Stimulated activated CD4-positive, alpha-beta T cell treated with anti-CD3 and anti-CD28 coated beads, Interleukin-15, amount 100 ng/mL, for 24 hours (primary cell): ENCODE measurements around the gene ATXN10.
"Not testable (repeated sequence)": the region's sequence is repeated elsewhere in the genome, so short reads cannot be mapped to it uniquely, and the experiment has no call there.

Experiments used
- DNase-seq: peaks from one replicate; pipeline ENCODE4 v3.0.0-alpha.2; 2020

ATXN10 gene

DNA sequence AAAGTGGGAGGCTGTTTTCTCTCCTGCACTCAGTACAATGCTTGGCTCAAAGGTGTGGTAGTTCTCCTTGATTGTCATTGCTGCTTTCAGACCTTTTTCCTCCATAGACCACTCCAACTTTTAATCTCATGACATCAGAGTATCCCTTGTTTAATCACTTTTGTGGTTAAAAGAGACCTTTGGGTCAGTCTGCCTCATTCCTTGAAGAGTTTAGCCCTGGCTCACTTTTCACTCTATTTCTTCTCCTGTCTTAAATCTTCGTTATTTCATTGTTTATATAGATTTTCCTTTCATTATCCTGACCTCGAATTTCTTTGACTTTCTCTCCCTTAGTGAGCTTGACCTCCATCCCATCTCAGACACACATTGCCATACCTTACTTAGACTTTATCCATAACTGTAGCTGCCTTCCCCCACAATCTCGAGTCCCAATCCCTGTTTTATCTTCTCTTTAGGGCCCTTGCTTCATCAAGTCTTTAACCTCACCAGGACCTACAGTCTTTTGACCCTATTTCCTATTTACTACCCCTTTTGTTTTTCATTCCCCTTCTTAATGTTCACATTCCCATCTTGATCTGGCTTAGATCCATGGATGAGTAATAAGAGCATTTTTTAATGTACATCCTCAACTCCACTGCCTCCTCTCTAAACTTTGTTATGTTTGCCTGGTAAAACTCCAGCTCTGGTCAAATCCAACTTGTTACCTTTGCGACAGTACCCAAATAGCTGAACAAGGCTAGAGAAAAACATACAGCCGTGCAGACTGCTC lies 9.5 kb downstream of the ATXN10 start:
- DNase-seq: no peak

DNA sequence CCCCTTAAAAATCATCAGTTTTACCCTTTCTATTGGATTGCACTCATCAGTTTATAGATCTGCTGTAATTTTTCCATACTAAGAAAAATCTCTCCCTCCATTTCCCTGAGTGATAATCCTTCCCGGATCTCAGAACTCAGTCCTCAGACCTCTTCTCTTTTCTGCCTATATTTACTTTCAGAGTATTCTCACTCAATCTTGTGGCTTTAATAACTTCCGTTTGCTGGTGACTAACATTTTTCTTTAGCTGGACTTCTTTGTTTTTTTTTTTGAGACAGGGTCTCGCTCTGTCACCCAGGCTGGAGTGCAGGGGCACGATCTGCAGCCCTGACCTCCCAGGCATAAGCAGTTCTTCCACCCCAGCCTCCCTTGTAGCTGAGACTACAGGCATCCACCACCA lies 10.4 kb downstream of the ATXN10 start:
- DNase-seq: no peak

DNA sequence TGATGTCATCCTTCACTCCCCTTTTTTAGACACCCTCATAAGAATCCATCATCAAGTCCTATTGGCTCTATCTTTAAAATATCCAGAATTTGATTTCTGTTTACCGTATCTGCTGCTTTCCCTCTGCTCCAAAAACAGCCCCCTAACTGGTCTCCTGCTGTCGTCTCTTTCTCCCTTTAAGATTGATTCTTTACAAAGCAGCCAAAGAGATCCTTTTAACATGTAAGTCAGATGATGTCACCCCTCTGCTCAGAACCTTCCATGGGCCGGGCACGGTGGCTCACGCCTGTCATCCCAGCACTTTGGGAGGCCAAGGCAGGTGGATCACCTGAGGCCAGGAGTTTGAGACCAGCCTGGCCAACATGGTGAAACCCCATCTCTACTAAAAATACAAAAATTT lies 11.1 kb downstream of the ATXN10 start:
- not testable (repeated sequence) for DNase-seq

DNA sequence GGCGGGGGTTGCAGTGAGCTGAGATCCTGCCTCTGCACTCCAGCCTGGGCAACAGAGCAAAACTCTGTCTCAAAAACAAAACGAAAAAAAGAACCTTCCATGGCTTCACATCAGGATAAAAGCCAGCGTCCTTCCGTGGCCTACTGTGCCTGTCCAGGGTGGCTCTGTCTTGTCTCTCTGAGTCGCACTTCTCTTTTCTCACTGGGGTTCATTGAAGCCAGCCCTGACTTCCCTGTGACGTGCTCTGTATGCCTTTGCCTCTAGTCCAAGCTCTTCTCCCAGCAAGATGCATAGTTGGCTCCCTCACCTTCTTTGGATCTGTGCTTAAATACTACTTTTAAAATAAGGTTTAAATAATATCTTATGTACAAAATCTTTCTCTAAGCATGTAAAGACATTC lies 11.6 kb downstream of the ATXN10 start:
- no peak for DNase-seq

DNA sequence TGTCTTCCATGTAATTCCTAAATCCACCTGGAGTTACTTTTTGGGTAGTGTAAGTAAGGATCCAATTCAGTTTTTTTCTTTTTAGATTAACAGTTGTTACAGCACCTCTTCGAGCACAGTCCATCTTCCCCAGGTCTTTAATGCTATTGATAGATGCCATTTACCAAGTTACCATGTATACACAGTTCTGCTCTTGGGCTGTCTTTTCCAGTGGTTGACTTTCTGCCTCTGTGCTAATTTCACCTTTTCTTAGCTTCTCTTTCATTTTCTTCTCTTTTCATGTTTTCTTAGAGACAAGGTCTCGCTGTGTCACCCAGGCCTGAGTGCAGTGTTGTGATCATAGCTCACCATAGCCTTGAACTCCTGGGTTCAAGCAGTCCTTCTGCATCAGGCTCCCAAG lies 12.0 kb downstream of the ATXN10 start:
- no peak for DNase-seq

DNA sequence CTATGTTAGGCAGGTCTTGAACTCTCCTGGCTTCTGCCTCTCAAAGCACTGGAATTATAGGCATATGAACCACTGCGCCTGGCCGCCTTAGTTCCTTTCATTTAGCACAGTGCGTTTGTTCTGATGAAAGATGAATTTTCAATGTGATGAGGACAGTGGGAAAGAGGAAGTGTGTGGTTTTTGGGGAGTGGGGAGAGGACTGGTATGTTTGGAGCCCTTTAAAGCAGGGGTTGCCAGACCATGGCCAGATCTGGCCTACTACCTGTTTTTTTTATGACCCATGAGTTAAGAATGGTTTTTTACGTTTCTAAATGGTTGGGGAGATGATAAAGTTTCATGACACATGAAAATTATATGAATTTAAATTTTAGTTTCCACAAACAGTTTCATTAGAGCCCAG lies 12.5 kb downstream of the ATXN10 start:
- no peak for DNase-seq

DNA sequence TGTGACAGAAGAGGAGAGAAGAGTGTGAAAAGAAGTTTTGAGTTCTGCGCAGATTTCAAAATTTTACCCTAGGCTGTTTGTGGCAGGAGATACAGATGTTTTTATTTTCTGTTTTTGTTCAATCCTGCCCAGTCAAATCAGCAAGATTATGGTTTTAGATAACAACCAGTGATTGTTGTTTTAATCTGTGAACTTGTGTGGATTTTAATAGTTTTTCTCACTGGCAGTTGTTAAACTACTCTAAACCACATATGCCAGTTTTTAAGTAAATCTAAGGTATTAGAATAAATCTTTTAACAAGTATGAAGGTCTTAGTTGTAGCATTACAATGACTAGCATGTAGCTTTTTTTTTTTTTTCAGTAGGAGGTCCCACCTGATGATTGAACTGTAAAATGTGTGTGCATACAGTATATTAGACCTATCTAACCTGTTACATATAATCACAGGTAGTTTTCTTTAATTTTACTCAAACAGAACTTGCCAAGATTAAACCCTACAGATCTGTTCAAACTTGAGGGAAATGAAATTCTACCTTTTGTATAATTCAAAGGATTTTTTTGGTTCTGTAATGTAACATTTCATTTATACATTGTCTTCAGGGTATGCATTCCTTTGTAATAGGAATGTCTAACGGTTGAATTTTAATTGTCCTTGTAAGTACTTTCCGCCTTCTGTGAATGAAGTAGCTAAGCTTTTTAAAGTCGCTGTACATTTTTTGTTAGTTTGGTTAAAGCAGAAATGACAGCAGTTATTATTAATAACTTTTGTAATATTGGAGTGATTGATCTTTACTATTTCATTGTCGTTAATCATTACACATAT lies 13.3 kb downstream of the ATXN10 start:
- DNase-seq: no peak

DNA sequence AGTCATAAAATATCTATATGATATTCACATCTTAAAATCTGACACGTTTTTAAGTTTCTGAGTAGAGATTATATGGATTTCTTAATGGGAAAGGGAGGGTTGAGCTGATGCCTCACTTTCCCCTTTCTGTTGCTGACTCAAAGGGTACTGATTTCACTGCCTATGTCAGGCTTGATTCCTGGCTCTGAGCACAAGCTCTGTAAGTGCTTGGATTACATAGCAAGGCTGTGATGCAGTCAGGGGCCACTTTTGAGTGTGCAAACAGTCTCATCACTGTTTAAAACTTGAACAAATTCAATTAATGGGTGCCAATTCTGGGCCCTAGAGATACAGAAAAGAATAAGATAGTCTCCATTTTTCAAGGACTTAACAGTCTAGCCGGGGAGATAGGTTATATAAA lies 14.4 kb downstream of the ATXN10 start:
- DNase-seq: no peak

DNA sequence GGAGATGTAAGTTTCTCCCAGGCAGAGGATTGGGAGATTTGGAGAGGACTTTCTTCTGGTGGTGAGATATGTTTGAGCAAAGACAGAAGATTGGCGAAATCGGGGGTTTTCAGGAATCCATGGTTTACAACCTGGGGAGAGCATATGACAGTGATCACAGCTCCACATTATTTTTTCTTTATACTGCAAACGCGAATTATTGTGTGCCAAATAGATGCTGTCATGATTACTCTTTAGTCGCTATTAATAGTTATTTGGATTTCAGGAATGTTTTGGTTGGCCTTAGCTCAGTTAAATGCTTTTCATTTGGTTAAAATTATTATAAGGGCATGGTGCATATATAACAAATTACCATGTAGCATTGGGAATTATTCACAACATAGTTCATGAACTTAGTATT lies 15.2 kb downstream of the ATXN10 start:
- DNase-seq: no peak

DNA sequence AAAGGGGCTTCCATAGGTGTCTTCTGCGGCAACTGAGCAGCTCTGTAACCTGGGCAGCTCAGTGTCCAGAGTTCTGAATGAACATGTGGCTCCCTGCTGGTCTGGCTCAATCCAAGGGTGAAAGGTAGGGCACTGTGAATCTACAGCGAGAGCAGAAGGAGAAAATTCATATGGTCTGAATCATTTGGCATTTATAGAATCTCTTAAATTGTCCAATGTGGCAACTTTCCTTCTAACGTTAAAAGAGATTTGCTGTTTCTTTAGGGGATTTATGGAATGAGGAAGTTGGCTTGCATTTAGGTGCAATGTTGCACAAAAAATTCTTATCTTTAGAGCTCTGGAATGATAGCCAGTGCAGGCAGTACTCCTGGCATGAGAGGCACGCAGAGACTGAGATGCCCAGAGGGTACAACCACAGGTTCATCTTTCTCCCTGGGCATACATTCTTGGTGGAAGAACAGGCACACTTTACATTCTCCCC lies 17.0 kb downstream of the ATXN10 start:
- no peak for DNase-seq

DNA sequence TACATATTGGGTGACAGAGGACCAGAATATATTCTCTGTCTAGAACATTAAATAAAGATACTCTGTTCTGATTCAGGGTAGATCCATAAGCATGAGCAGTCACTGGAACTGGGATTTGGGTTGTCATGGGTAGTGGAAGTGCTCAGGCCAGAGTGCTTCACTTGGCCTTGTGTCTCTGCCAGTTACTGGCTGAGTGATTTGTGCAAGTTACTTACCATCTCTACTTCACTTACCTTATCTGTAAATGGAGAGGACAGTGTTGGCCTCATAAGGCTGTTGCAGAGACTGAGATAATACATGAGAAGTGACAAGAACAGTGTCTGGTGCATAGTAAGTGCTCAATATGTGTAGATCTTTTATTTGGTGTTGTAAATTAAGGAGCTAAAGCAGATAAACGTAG lies 17.6 kb downstream of the ATXN10 start:
- no peak for DNase-seq

DNA sequence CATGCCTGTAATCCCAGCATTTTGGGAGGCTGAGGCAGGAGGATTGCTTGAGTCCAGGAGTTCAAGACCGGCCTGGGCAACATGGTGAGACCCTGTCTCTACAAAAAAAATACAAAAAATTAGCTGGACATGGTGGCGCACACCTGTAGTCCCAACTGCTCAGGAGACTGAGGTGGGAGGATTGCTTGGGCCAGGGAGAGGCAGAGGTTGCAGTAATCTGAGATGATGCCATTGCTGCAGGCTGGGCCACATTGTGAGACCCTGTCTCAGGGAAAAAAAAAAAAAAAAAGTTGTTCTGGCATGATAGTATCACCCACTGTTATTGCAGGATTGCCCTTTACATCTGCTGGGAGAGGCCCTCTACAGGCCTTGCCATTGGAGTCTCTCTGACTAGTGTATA lies 18.4 kb downstream of the ATXN10 start:
- DNase-seq: no peak

DNA sequence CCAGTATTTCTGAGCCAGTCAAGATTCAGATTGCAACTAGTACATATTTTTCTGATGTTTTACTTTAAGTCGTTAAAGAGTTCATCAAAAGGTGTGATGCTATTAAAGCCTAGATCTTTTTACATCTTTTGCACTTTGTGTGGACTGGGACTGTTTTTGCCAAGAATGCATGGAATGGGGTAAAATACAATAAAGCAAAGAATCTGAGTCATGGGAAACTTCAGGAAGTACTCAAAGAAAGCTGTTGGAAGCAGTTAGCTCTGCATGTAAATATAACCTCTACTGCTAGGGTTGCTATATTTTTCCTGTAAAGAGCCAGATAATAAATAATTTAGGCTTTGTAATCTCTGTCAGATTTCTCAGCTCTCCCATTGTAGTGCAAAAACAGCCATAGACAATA lies 20.9 kb downstream of the ATXN10 start:
- no peak for DNase-seq

DNA sequence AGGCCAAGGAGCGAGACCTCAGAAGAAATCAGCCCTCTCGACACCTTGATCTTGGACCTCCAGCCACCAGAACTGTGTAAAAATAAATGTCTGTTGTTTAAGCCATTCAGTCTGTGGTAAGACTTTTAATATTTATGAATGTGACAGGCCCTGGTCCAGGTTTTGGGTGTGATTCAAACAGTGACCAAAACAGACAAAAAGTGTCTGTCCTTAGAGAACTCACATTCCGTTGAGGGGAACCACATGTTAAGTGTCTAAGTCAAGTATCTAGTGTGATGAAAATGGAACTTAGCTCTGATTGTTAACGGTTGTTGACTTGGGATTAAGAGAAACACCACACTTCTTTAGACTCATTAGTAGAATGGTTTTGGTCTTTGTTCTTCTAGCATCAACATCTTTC lies 22.2 kb downstream of the ATXN10 start:
- no peak for DNase-seq

DNA sequence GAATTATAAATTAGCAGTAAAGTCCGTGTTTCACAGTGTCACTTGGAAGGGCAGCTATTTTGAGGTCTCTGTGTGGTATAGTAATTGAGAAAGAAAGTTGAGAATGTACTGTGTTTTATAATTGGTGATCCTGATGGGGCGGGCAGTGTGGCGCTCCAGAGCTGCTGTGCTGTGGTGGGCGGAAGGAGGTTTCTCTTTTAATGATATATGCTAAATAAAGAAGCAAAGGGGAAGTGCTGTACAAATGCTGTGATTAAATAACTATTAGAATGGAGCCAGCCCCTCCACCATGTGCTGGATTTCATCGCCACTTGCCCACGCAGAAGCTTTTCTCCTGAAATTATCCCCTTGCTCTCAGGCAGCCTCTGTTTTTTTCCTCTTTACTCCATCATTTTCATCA lies 24.6 kb downstream of the ATXN10 start:
- no peak for DNase-seq

DNA sequence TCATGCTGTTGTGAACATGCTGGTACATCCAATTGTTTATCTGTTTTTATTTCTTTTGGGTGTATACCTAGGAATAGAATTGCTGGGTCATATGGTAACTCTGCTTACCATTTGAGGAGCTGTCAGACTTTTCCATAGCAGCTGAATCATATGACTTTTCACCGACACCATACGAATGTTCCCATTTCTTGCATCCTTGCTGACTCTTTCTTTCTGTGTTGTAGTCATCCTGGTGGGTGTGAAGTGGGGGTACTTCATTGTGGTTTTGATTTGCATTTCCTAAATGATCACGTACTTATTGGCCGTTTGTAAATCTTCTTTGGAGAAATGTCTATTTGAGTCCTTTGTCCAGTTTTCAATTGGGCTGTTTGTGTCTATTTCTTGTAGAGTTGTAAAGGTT lies 26.5 kb downstream of the ATXN10 start:
- no peak for DNase-seq

DNA sequence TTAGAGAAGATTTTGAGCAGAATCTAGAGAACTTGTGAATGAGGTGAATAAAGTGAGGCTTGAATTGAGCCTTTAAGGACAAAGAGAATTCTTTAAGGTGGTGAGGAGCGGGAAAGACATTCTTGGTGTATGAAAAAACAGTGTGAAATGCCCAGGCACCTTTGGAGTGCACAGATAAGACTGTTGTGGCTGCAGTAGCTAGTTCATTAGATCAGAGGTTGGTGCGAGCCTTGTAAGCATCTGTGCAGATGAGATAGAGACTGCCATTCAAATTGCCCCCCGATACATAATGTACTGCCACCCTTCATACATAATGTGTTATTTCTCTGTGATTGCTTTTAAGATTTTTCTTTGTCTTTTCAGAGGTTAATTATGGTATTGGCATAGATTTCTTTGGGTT lies 31.3 kb downstream of the ATXN10 start:
- no peak for DNase-seq

DNA sequence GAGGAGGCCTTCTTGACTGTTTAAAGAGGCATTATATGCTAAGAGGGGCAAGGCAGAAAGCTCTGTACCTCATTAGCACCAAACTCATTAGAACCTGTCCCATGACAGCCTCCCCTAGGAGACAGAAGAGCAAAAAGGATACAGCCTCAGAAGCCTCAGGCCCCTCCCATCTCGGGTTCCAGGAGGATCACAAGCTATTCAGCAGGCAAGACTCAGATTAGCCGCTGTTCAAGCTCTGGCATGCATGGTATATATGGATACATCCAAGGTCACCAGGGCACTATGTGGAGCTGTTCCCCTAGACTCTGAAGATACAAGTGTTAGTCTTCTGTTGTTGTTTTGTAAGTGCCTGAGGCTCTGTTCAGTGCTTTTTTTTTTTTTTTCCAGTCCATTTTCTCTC lies 32.1 kb downstream of the ATXN10 start:
- no peak for DNase-seq

DNA sequence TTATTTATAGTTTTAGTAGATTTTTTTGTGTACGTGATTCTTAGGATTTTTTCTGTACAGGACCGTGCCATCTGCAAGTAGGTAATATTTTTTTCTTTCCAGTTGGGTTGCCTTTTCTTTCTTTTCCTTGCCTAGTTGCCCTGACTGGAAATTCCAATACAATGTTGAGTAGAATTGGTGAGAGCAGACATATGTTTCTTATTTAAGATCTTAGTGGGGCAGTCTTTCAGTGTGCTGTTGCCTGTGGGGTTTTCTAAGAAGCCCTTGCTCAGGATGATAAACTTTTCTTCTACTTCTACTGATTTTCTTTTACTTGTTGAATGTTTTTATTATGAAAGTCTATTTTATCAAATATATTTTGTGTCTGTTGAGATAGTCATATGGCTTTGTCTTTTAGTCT lies 33.0 kb downstream of the ATXN10 start:
- no peak for DNase-seq

DNA sequence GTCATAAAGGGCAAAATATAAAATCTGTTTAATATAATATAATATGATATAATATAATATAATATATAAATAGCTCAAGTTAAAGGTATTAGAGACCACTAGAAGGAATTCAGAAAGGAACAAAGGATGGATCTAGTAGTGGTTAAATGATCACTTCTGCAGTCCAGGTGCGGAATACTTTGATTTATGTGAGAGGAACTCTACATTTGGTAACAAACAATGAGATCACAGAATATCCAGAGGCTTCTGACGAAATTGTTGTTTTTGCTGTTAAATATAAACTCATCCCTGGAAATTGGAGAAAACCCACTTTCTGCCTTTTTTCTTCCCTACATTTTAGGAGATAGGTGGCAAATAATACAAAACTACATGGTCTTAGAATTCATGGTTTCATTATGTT lies 36.0 kb downstream of the ATXN10 start:
- DNase-seq: no peak

DNA sequence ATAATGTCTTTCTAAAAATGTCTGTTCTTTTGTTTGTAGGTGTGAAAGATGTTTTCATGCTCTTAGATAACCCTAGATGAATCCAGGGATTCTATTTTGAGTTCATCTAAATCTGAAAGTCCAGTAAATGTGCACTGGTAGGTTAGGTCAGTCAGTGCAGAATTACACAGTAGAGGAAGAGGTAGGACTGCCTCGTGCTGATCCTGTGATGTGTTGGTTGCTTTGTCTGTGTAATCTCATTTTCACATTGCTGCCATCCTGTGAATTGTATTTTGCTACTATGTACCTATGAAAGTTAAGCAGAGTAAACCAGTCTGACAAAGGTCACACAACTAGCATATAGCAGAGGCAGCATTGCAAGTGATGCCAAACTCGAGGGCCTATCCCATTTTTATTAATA lies 36.5 kb downstream of the ATXN10 start:
- no peak for DNase-seq

DNA sequence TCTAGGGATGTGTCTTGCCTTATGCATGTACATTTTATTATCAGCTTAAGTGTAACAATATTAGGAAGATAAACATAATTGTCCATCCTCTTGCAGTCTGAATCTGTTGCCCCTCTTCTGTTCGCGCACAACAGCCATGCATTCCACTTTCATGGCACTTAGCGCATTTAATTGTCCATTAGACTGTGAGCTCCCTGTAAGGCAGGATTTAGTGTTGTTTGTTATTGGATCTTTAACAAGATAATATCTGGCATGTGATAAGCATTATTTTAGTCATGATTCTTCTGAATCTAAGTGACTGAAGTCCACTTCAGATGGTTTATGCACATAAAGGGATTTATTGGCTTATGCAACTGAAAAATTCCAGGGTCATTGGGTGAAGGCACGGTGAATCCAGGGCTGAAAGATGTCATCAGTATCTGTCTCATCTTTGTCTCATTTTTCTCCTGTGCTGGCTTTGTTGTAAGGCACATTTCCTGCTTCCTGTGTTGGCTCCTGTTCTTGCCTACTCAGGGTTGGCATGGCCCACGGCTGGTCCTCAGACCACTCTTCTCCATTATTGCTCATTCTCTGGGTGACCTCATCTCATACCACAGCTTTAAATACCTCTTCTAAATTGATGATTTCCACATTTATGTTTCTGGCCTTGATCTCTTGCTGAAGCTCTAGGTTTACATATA lies 37.6 kb downstream of the ATXN10 start:
- no peak for DNase-seq

DNA sequence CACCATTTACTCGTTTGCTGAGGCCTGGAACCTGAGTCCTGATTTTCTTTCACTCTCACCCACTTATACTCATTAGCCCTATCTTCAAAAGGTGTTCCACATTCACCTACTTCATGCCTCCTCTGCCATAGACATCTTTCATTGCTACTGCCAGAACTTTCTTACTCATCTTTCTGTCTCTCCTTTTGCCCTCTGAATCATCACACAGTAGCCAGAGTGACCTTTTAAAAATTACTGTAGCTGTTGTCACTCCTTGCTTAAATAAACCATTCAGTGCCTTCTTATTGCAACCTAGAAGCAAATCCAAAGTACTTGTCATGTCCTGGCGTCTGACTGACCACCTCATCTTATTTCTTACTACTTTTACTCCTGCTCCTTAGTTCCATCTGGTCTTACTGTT lies 38.2 kb downstream of the ATXN10 start:
- no peak for DNase-seq

DNA sequence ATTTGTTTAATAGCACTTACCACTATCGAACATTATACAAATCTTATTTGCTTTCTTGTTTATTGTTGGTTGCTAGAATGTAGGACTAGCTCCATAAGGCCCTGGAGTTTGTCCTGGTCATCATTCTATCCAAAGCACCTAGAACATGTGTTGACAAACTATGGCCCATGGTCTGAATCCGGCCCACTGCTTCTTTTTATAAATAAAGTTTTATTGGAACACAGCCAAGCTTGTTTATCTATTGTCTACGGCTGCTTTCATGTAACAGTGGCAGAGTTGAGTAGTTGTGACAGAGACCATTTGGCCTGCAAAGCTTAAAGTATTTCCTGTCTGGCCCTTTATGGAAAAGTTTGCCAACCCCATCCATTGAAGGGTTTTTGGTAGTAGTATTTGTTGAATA lies 38.8 kb downstream of the ATXN10 start:
- no peak for DNase-seq
